ENCODE results near the gene SRRM4.

GRCh38 chr12:118959985-118960560, 21.3 kb upstream of the SRRM4 start:
- TF ChIP-seq, protein P1, sequence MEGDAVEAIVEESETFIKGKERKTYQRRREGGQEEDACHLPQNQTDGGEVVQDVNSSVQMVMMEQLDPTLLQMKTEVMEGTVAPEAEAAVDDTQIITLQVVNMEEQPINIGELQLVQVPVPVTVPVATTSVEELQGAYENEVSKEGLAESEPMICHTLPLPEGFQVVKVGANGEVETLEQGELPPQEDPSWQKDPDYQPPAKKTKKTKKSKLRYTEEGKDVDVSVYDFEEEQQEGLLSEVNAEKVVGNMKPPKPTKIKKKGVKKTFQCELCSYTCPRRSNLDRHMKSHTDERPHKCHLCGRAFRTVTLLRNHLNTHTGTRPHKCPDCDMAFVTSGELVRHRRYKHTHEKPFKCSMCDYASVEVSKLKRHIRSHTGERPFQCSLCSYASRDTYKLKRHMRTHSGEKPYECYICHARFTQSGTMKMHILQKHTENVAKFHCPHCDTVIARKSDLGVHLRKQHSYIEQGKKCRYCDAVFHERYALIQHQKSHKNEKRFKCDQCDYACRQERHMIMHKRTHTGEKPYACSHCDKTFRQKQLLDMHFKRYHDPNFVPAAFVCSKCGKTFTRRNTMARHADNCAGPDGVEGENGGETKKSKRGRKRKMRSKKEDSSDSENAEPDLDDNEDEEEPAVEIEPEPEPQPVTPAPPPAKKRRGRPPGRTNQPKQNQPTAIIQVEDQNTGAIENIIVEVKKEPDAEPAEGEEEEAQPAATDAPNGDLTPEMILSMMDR (IDR thresholded peaks at IDR 0.05; ENCODE audit: low read depth, low read length, poor library complexity, severe bottlenecking) = no peak
- TF ChIP-seq EZH2phosphoT487 (IDR thresholded peaks at IDR 0.05; ENCODE audit: borderline replicate concordance, low read length) = no peak

Measured in DOHH2 (cell line).